BE2C (cell line): Measurements from ENCODE around the gene COL17A1.

ENCODE experiments used
- DNase-seq: peaks from one replicate; pipeline ENCODE4 v3.0.0-alpha.2; 2020
- H3K27me3 ChIP-seq: fragments of 250-450 bp; sonication (Bioruptor Pico); 2 replicates; pipeline ENCODE4 v1.5.1; 2020; ENCODE audit warnings: mild to moderate bottlenecking
- H3K36me3 ChIP-seq: fragments of 250-450 bp; sonication (Bioruptor Pico); 2 replicates; pipeline ENCODE4 v1.5.1; 2020; ENCODE audit warnings: mild to moderate bottlenecking
- H3K4me1 ChIP-seq: fragments of 250-450 bp; sonication (Bioruptor Pico); 2 replicates; pipeline ENCODE4 v1.5.1; 2020
- H3K4me3 ChIP-seq: 2 replicates; pipeline ENCODE4 v1.5.1; 2011; ENCODE audit warnings: low read depth, low read length
- H3K9me3 ChIP-seq: fragments of 250-450 bp; sonication (Bioruptor Pico); 2 replicates; pipeline ENCODE4 v1.5.1; 2020
- TF ChIP-seq, protein P1 (sequence below): IDR thresholded peaks from 2 replicates; pipeline ENCODE4 v1.5.1; 2012; ENCODE audit warnings: mild to moderate bottlenecking, low read depth, low read length

Gene COL17A1

DNA sequence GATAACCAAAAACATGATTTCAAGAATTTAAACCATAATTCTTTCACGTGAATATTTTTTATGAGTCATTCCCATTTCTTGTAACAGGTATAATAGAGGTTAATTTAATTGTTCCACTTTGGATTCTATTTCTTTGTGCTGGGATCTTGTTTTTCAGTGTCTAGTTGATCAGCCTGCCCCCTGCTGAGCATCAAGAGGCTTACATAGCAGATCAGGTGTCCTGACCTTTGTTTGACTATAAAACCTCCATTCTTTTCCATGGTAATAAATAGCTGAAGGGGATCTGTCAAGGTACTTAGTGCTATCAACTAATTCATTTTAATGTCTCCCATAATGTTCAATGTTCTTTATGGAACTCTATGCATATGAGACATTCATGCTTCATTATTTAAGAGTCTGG lies 4.9 kb downstream of the COL17A1 start:
- DNase-seq = no peak
- no peaks in the 10 kb centered on the region for H3K27me3 ChIP-seq
- no peak overlapping the region for H3K4me3 ChIP-seq
- no peaks in the 10 kb centered on the region for H3K36me3 ChIP-seq
- H3K4me1 ChIP-seq = no peaks in the 10 kb centered on the region
- H3K9me3 ChIP-seq = no peaks in the 10 kb centered on the region
- TF ChIP-seq, protein P1, sequence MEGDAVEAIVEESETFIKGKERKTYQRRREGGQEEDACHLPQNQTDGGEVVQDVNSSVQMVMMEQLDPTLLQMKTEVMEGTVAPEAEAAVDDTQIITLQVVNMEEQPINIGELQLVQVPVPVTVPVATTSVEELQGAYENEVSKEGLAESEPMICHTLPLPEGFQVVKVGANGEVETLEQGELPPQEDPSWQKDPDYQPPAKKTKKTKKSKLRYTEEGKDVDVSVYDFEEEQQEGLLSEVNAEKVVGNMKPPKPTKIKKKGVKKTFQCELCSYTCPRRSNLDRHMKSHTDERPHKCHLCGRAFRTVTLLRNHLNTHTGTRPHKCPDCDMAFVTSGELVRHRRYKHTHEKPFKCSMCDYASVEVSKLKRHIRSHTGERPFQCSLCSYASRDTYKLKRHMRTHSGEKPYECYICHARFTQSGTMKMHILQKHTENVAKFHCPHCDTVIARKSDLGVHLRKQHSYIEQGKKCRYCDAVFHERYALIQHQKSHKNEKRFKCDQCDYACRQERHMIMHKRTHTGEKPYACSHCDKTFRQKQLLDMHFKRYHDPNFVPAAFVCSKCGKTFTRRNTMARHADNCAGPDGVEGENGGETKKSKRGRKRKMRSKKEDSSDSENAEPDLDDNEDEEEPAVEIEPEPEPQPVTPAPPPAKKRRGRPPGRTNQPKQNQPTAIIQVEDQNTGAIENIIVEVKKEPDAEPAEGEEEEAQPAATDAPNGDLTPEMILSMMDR = peak; percentile 66

DNA sequence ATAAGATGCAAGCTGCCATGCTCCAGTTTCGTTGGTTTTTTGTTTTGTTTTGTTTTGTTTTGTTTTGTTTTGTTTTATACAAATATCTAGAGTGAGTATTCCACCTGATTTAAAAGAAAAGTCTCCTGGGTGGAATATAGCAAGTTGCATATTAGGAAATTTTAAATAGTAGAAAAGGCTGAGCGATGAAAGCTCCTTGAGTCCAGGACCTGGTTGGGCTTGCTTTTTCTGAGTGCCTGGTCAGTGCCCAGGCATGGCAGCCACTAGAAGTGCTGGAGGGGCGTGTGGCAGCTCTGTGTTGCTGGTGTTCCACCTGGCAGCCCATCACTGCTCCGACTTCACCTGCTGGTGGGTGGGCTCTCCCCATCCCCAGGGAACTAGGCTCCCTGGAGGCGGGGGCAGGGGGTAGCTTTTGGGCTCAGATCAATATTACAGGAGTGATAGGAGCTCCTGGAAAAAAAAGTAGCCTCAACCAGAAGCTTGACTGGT lies 8.0 kb downstream of the COL17A1 start:
- H3K4me1 ChIP-seq = no peaks in the 10 kb centered on the region
- H3K27me3 ChIP-seq = no peaks in the 10 kb centered on the region
- DNase-seq = no peak
- TF ChIP-seq, protein P1 = no peak
- no peaks in the 10 kb centered on the region for H3K36me3 ChIP-seq
- H3K4me3 ChIP-seq = no peak overlapping the region
- H3K9me3 ChIP-seq = no peaks in the 10 kb centered on the region

- Histone ChIP-seq H3K9me3 (no peaks in the 10 kb centered on the region), H3K36me3 (no peaks in the 10 kb centered on the region), H3K4me1 (no peaks in the 10 kb centered on the region), H3K27me3 (no peaks in the 10 kb centered on the region), H3K4me3 (no peak overlapping the region)
- TF ChIP-seq, protein P1 = no peak
- no peak for DNase-seq
Measured at GRCh38 chr10:104077247-104077646, 8.4 kb downstream of the COL17A1 start.

DNA sequence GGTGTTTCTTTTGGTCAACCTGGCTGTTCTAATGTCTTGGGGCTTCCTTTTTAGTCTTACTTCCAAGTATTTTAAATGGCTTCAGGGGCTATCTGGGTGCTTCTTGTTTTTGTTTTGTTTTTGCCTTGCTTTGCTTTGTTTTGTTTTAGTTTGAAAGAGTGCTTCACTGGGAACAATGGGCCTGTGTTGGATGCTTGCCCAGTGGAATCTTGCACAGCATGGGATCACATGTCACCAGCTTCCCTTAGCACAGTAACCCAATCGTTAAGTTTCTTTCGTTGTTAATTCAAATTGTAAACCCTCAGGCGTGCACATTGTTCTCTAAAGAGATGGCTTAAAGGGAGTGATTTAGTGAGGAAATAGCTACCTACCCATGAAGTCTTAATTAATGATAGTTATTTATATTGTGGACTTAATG lies 8.9 kb downstream of the COL17A1 start:
- no peaks in the 10 kb centered on the region for H3K4me1 ChIP-seq
- H3K27me3 ChIP-seq = no peaks in the 10 kb centered on the region
- no peak for DNase-seq
- H3K36me3 ChIP-seq = no peaks in the 10 kb centered on the region
- TF ChIP-seq, protein P1 = no peak
- H3K9me3 ChIP-seq = no peaks in the 10 kb centered on the region
- no peak overlapping the region for H3K4me3 ChIP-seq

- TF ChIP-seq, protein P1 = no peak
- H3K36me3 ChIP-seq = no peaks in the 10 kb centered on the region
- no peak for DNase-seq
- no peaks in the 10 kb centered on the region for H3K4me1 ChIP-seq
- H3K4me3 ChIP-seq = no peak overlapping the region
- H3K9me3 ChIP-seq = no peaks in the 10 kb centered on the region
- H3K27me3 ChIP-seq = no peaks in the 10 kb centered on the region
Measured at GRCh38 chr10:104074505-104074904, 11.2 kb downstream of the COL17A1 start.

GRCh38 chr10:104072786-104073185 lies 12.9 kb downstream of the COL17A1 start:
- no peaks in the 10 kb centered on the region for H3K36me3 ChIP-seq
- H3K4me1 ChIP-seq = no peaks in the 10 kb centered on the region
- H3K4me3 ChIP-seq = no peak overlapping the region
- no peaks in the 10 kb centered on the region for H3K9me3 ChIP-seq
- H3K27me3 ChIP-seq = no peaks in the 10 kb centered on the region
- TF ChIP-seq, protein P1 = no peak
- no peak for DNase-seq
